Memory B cell (primary cell): ENCODE measurements around the gene NAA38.
A peak's percentile ranks its signal among the peaks of the same experiment; 100 is the strongest.

ENCODE experiments used
- ATAC-seq: fragments of 150-1000 bp; cut with Tn5 transposase; 2 replicates; pipeline ENCODE4 v1.10.0; 2021; ENCODE audit warnings: low read depth, mild to moderate bottlenecking, moderate library complexity
- DNase-seq, 2 donors: peaks; one replicate each; pipeline ENCODE4 v3.0.0; 2022; ENCODE audit warnings: low spot score in 2 of 2
- H3K27ac Mint-ChIP-seq: one replicate; pipeline ENCODE4 v1.8.0; 2022; ENCODE audit warnings: mild to moderate bottlenecking, moderate library complexity, mixed read lengths
- H3K27me3 Mint-ChIP-seq: one replicate; pipeline ENCODE4 v1.8.0; 2022; ENCODE audit warnings: mixed read lengths
- H3K36me3 Mint-ChIP-seq: one replicate; pipeline ENCODE4 v1.8.0; 2022; ENCODE audit warnings: mild to moderate bottlenecking, mixed read lengths
- H3K4me1 Mint-ChIP-seq: one replicate; pipeline ENCODE4 v1.8.0; 2022; ENCODE audit warnings: mixed read lengths
- H3K4me3 Mint-ChIP-seq: one replicate; pipeline ENCODE4 v1.8.0; 2022; ENCODE audit warnings: mild to moderate bottlenecking, moderate library complexity, mixed read lengths
- H3K9me3 Mint-ChIP-seq: one replicate; pipeline ENCODE4 v1.8.0; 2022; ENCODE audit warnings: mixed read lengths

The NAA38 gene

DNA sequence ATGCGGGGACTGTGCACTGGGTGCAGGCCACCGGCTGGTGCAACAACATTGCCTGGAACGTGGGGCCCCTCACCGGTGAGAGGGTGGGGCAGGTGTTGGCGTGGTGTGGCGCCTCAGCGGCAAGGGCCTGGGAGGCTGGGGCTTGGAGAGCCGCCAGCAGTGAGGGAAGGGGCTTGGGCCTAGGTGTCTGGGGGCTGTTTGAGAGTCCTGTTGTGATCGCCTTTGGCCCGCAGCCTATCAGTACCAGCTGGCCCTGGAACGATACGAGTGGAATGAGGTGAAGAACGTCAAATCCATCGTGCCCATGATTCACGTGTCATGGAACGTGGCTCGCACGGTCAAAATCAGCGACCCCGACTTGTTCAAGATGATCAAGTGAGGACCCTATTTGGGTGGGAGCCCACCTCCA lies 5.1 kb downstream of the NAA38 start:
- Mint-ChIP-seq H3K9me3 (no peaks in the 10 kb centered on the region), H3K36me3 (peaks cover 8% of the 10 kb centered on the region), H3K4me1 (peaks cover 19% of the 10 kb centered on the region), H3K27ac (peak overlapping the region; percentile 89), H3K4me3 (no peak overlapping the region), H3K27me3 (no peaks in the 10 kb centered on the region)
- DNase-seq (peak in 1 of 2 donors; percentile 4), ATAC-seq (no peak)

DNA sequence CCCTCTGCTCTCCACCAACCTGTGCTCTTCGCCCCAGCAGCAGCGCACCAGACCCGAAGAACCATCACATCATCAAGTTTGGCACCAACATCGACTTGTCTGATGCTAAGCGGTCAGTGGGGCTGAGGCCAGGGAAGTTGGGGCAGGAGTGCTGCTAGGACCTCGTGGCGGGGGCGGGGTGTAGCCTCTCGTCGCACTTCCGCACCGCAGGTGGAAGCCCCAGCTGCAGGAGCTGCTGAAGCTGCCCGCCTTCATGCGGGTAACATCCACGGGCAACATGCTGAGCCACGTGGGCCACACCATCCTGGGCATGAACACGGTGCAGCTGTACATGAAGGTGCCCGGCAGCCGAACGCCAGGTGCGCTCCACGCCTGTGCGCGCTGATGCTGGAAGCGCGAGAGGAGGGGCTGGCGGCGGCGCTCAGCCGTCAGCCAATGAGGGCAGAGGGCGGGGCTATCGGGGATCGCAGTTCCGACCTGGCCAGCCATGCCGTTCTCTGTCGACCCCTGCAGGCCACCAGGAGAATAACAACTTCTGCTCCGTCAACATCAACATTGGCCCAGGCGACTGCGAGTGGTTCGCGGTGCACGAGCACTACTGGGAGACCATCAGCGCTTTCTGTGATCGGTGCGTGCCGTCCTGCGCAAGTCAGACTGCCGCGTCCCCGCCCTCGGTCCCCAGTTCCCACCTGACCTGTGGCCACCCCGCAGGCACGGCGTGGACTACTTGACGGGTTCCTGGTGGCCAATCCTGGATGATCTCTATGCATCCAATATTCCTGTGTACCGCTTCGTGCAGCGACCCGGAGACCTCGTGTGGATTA lies 5.7 kb downstream of the NAA38 start:
- H3K4me1 Mint-ChIP-seq = peaks cover 19% of the 10 kb centered on the region
- peak; percentile 95 to 96 for DNase-seq
- H3K9me3 Mint-ChIP-seq = no peaks in the 10 kb centered on the region
- ATAC-seq = peak; percentile 83
- H3K36me3 Mint-ChIP-seq = peaks cover 11% of the 10 kb centered on the region
- H3K27ac Mint-ChIP-seq = peak overlapping the region; percentile 89
- H3K27me3 Mint-ChIP-seq = no peaks in the 10 kb centered on the region
- H3K4me3 Mint-ChIP-seq = peak overlapping the region; percentile 83

- H3K9me3 Mint-ChIP-seq = no peaks in the 10 kb centered on the region
- ATAC-seq = peak; percentile 5
- peak overlapping the region; percentile 83 for H3K4me3 Mint-ChIP-seq
- H3K36me3 Mint-ChIP-seq = peaks cover 11% of the 10 kb centered on the region
- peak overlapping the region; percentile 89 for H3K27ac Mint-ChIP-seq
- no peaks in the 10 kb centered on the region for H3K27me3 Mint-ChIP-seq
- peaks cover 21% of the 10 kb centered on the region for H3K4me1 Mint-ChIP-seq
- peak in 1 of 2 donors; percentile 34 for DNase-seq
Measured at GRCh38 chr17:7850701-7851437, 6.5 kb downstream of the NAA38 start.

DNA sequence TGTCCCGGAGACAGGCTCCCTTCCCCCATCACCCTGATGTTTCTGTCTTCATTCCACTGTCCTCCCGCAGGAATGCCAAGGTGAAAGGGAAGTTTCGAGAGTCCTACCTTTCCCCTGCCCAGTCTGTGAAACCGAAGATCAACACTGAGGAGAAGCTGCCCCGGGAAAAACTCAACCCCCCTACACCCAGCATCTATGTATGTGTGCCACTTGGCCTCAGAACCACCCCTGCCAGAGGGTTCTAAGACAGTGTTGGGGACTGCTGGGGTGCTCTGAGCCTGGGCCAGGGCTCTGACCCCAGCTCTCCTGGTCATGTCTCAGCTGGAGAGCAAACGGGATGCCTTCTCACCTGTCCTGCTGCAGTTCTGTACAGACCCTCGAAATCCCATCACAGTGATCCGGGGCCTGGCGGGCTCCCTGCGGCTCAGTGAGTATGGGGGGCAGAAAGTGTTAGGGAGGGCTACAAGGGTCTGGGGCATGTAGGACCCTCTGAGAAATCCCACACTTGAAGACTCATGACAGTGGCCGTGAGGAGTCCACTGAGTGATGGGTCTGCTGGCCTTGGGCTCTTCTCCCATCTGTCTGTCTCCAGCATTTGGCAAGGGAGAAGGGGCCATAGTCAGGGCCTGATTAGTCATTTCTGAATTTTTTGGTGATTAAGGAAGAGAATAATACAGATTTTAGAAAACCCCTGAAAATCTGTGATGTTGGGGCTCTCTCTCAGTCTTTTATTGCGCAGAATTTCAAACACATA lies 7.4 kb downstream of the NAA38 start:
- no peak for DNase-seq
- no peaks in the 10 kb centered on the region for H3K9me3 Mint-ChIP-seq
- H3K36me3 Mint-ChIP-seq = peaks cover 11% of the 10 kb centered on the region
- H3K4me3 Mint-ChIP-seq = no peak overlapping the region
- peaks cover 23% of the 10 kb centered on the region for H3K4me1 Mint-ChIP-seq
- H3K27ac Mint-ChIP-seq = peak overlapping the region; percentile 89
- no peaks in the 10 kb centered on the region for H3K27me3 Mint-ChIP-seq
- no peak for ATAC-seq

DNA sequence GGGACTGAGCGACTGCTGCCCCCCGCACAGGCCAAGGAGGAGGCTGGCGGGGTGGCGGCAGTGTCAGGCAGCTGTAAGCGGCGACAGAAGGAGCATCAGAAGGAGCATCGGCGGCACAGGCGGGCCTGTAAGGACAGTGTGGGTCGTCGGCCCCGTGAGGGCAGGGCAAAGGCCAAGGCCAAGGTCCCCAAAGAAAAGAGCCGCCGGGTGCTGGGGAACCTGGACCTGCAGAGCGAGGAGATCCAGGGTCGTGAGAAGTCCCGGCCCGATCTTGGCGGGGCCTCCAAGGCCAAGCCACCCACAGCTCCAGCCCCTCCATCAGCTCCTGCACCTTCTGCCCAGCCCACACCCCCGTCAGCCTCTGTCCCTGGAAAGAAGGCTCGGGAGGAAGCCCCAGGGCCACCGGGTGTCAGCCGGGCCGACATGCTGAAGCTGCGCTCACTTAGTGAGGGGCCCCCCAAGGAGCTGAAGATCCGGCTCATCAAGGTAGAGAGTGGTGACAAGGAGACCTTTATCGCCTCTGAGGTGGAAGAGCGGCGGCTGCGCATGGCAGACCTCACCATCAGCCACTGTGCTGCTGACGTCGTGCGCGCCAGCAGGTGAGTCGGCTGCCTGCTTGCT lies 8.1 kb downstream of the NAA38 start:
- Mint-ChIP-seq H3K4me1 (peaks cover 23% of the 10 kb centered on the region), H3K27ac (peak overlapping the region; percentile 89), H3K4me3 (no peak overlapping the region), H3K9me3 (no peaks in the 10 kb centered on the region), H3K36me3 (peaks cover 11% of the 10 kb centered on the region), H3K27me3 (no peaks in the 10 kb centered on the region)
- ATAC-seq (no peak), DNase-seq (peak in 1 of 2 donors; percentile 27)

DNA sequence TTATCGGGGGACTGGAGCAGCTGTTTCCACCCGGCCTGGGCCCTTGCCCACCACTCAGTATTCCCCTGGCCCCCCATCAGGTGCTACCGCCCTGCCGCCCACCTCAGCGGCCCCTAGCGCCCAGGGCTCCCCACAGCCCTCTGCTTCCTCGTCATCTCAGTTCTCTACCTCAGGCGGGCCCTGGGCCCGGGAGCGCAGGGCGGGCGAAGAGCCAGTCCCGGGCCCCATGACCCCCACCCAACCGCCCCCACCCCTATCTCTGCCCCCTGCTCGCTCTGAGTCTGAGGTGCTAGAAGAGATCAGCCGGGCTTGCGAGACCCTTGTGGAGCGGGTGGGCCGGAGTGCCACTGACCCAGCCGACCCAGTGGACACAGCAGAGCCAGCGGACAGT lies 8.6 kb downstream of the NAA38 start:
- H3K27me3 Mint-ChIP-seq = no peaks in the 10 kb centered on the region
- H3K9me3 Mint-ChIP-seq = no peaks in the 10 kb centered on the region
- peak in 1 of 2 donors; percentile 23 for DNase-seq
- H3K27ac Mint-ChIP-seq = peak overlapping the region; percentile 89
- H3K4me1 Mint-ChIP-seq = peaks cover 26% of the 10 kb centered on the region
- peaks cover 9% of the 10 kb centered on the region for H3K36me3 Mint-ChIP-seq
- no peak overlapping the region for H3K4me3 Mint-ChIP-seq
- ATAC-seq = no peak

- H3K4me1 Mint-ChIP-seq = peaks cover 26% of the 10 kb centered on the region
- no peak overlapping the region for H3K4me3 Mint-ChIP-seq
- ATAC-seq (no peak), DNase-seq (peak in 1 of 2 donors; percentile 23)
- no peaks in the 10 kb centered on the region for H3K9me3 Mint-ChIP-seq
- no peaks in the 10 kb centered on the region for H3K27me3 Mint-ChIP-seq
- H3K36me3 Mint-ChIP-seq = peaks cover 9% of the 10 kb centered on the region
- no peak overlapping the region for H3K27ac Mint-ChIP-seq
Measured at GRCh38 chr17:7848131-7848579, 9.2 kb downstream of the NAA38 start.

DNA sequence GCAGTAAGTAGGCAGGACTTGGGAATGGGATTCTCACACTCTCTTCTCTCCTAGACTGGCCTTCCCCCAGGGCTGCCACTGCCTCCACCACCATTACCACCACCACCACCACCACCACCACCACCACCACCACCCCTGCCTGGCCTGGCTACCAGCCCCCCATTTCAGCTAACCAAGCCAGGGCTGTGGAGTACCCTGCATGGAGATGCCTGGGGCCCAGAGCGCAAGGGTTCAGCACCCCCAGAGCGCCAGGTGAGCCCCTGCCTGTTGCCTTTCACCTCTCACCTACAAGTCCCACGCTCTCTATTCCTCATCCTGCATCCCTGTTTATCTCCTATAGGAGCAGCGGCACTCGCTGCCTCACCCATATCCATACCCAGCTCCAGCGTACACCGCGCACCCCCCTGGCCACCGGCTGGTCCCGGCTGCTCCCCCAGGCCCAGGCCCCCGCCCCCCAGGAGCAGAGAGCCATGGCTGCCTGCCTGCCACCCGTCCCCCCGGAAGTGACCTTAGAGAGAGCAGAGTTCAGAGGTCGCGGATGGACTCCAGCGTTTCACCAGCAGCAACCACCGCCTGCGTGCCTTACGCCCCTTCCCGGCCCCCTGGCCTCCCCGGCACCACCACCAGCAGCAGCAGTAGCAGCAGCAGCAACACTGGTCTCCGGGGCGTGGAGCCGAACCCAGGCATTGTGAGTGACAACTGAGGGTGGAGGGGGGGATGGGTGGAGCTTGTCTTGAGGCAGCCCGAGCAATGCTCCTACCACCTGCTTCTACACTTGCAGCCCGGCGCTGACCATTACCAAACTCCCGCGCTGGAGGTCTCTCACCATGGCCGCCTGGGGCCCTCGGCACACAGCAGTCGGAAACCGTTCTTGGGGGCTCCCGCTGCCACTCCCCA lies 10.3 kb downstream of the NAA38 start:
- peak; percentile 4 to 19 for DNase-seq

GRCh38 chr17:7846063-7846735 lies 11.2 kb downstream of the NAA38 start:
- peaks cover 9% of the 10 kb centered on the region for H3K36me3 Mint-ChIP-seq
- DNase-seq = peak in 1 of 2 donors; percentile 20
- no peaks in the 10 kb centered on the region for H3K27me3 Mint-ChIP-seq
- H3K27ac Mint-ChIP-seq = peak overlapping the region; percentile 99
- ATAC-seq = no peak
- H3K4me1 Mint-ChIP-seq = peaks cover 27% of the 10 kb centered on the region
- H3K9me3 Mint-ChIP-seq = no peaks in the 10 kb centered on the region
- peak overlapping the region; percentile 47 for H3K4me3 Mint-ChIP-seq

More for the DNA sequence above, 10.3 kb downstream of the NAA38 start:
- no peaks in the 10 kb centered on the region for H3K9me3 Mint-ChIP-seq
- H3K36me3 Mint-ChIP-seq = peaks cover 9% of the 10 kb centered on the region
- H3K27me3 Mint-ChIP-seq = no peaks in the 10 kb centered on the region
- H3K27ac Mint-ChIP-seq = peak overlapping the region; percentile 74
- H3K4me1 Mint-ChIP-seq = peaks cover 28% of the 10 kb centered on the region
- H3K4me3 Mint-ChIP-seq = no peak overlapping the region
- no peak for ATAC-seq

GRCh38 chr17:7845359-7846062 lies 11.8 kb downstream of the NAA38 start:
- peak overlapping the region; percentile 97 for H3K4me3 Mint-ChIP-seq
- H3K4me1 Mint-ChIP-seq = peaks cover 28% of the 10 kb centered on the region
- no peaks in the 10 kb centered on the region for H3K9me3 Mint-ChIP-seq
- H3K27ac Mint-ChIP-seq = peak overlapping the region; percentile 99
- H3K36me3 Mint-ChIP-seq = peaks cover 11% of the 10 kb centered on the region
- H3K27me3 Mint-ChIP-seq = no peaks in the 10 kb centered on the region
- peak in 1 of 2 donors; percentile 38 for DNase-seq
- no peak for ATAC-seq

- H3K9me3 Mint-ChIP-seq = no peaks in the 10 kb centered on the region
- H3K4me3 Mint-ChIP-seq = peak overlapping the region; percentile 97
- peak; percentile 84 to 89 for DNase-seq
- peaks cover 35% of the 10 kb centered on the region for H3K4me1 Mint-ChIP-seq
- H3K36me3 Mint-ChIP-seq = peaks cover 13% of the 10 kb centered on the region
- H3K27ac Mint-ChIP-seq = peak overlapping the region; percentile 99
- H3K27me3 Mint-ChIP-seq = no peaks in the 10 kb centered on the region
- ATAC-seq = peak; percentile 32
Measured at GRCh38 chr17:7844292-7845154, 12.8 kb downstream of the NAA38 start.
